ENCODE data around the gene MCC.

The MCC gene

DNA sequence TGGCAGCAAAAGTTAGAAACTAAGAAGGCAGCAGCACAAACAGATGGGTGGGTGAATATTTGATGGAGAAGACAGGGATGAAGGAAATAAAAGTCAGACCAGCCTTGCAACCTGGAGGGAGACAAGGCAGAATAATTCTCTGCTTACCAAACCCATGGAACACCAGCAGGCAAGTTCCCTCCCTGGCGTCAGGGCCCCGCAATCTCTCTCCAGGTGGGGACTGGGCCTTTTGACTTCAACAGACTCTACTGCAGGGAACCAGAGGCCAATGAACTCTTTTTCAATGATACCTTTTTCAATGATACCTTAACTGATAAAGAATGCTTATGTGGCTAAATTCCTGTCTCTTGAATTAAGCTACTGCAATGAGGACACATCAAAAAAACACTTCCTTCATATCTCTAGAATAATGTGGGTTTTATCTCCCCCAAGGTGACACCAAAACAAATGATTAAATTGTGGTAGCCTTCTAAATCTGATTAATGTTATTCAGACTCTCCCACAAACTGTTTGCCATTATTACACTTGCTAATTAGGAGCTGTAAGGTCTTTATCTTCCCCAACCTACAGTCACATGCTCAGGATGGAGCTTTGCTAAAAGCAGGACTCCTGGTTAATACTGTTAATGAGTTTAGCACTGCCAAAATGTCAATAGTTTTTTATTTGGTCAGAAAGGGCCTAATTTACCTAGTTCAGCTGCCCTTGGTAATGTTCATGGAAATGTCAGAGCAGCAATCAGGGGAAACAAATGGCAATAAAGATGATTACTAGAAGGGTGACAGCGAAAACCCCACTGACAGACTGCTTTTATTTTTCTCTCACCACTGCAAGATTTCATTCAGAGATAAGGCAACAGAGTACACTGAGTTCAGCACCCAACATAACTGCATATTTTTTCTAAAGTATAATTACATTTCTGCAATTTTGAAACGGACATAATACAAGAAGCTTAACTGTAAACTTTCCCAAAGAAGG is 218.9 kb downstream of the MCC start:
- no peak for DNase-seq (ENCODE audit: low spot score)

GRCh38 chr5:113268232-113268631 is 220.0 kb downstream of the MCC start:
- DNase-seq (ENCODE audit: low spot score): no peak

DNA sequence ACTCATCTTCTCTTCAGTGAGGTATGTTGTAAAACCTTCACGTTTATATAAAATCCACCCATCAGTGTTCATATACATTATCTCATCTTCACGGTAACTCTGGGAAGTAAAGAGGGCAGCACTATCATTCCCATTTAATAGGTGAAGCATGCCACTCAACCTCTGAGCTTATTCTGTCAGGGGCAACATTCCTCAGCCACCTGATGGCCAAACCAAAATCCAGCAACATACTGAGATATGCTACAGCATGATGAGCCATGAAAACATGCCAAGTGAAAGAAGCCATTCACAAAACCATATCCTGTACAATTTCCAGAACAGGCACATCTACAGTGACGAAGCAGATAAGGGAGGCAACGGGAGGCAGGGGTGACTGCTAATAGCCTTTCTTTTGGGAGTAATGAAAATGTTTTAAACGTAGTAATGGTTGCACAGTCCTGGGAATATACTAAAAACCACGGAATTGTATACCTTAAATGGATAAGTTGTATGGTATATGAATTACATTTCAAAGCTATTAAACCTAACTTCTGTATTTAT is 220.8 kb downstream of the MCC start:
- DNase-seq (ENCODE audit: low spot score): no peak

DNA sequence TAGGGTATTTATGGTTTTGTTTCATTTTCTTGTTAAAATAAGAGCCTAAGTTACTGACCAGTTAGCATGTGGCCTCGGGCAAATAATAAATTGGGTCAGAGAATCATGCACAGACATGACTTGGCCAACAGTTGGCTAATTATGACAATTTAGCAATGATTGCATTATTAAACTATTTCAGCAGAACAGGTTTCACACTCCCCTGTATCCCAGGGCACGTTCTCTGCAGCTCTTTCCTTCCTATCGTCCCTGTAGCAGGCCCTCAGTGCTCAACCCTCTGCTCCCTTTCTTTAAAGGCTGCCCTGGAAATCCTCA is 221.4 kb downstream of the MCC start:
- DNase-seq (ENCODE audit: low spot score): no peak

- DNase-seq (ENCODE audit: low spot score): no peak
Observed at GRCh38 chr5:113266227-113266912, 221.9 kb downstream of the MCC start.

- no peak for DNase-seq (ENCODE audit: low spot score)
Observed at GRCh38 chr5:113265190-113265589, 223.1 kb downstream of the MCC start.

GRCh38 chr5:113264046-113264445 is 224.2 kb downstream of the MCC start:
- no peak for DNase-seq (ENCODE audit: low spot score)

DNA sequence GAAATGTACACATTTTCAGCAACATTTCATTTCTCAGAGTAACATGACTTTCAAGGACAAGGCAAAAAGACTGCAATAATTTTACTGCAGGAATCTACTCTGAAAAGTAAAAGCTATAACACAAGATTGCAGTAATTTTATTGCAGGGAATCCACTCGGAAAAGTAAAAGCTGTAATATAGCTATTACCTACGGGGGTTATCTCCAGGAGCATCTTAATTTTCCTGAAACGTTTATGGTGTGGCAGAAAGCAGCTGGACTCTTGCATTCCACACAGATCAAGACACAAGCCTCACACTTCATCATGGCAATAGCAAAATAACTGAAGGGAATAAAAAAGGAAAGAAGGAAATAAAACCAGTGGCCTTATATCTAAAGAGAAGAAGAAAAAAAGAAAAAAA is 224.7 kb downstream of the MCC start:
- no peak for DNase-seq (ENCODE audit: low spot score)

- no peak for DNase-seq (ENCODE audit: low spot score)
Observed at GRCh38 chr5:113262674-113263073, 225.6 kb downstream of the MCC start.

- no peak for DNase-seq (ENCODE audit: low spot score)
Observed at GRCh38 chr5:113259034-113259433, 229.2 kb downstream of the MCC start.

- no peak for DNase-seq (ENCODE audit: low spot score)
Observed at GRCh38 chr5:113257545-113257944, 230.7 kb downstream of the MCC start.

GRCh38 chr5:113256671-113257452 is 231.4 kb downstream of the MCC start:
- no peak for DNase-seq (ENCODE audit: low spot score)

GRCh38 chr5:113255579-113256386 is 232.5 kb downstream of the MCC start:
- no peak for DNase-seq (ENCODE audit: low spot score)

GRCh38 chr5:113255105-113255504 is 233.1 kb downstream of the MCC start:
- DNase-seq (ENCODE audit: low spot score): no peak

- DNase-seq (ENCODE audit: low spot score): no peak
Observed at GRCh38 chr5:113253037-113253436, 235.2 kb downstream of the MCC start.

DNA sequence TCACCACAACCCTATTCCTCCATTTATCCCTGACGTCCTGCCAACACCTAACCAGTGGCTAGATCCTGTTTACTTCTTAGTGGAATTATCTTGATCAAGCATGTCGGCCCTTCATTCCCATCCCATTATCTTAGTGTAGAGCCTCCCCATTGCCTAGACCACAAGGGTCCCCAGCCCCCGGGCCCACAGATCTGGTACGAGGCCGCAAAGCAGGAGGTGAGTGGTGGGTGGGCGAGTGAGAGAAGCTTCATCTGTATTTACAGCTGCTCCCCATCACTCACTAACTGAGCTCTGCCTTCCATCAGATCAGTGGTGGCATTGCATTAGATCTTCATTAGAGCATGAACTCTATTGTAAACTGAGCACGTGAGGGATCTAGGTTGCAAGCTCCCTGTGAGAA is 236.2 kb downstream of the MCC start:
- DNase-seq (ENCODE audit: low spot score): no peak

- no peak for DNase-seq (ENCODE audit: low spot score)
Observed at GRCh38 chr5:113250341-113250953, 237.8 kb downstream of the MCC start.

DNA sequence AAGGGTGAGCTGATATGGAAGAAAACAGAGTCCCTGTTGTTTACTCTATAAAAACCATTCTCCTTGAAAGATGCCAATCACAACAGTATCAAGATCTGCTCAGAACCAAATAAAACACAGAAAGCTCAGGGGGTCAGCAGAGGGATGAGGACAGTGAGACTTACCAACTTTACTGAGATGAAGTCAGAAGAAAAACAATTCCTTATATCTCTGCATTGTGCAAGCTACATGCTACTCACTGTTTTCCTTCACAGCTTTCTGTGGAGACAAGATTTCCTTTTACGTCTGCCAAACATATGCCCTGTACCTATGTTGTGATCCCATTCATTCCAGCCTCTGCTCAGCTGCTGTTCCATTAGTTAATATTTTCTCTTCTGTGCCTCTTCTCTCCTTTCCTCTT is 239.0 kb downstream of the MCC start:
- DNase-seq (ENCODE audit: low spot score): no peak

GRCh38 chr5:113246361-113246870 is 241.8 kb downstream of the MCC start:
- no peak for DNase-seq (ENCODE audit: low spot score)

DNA sequence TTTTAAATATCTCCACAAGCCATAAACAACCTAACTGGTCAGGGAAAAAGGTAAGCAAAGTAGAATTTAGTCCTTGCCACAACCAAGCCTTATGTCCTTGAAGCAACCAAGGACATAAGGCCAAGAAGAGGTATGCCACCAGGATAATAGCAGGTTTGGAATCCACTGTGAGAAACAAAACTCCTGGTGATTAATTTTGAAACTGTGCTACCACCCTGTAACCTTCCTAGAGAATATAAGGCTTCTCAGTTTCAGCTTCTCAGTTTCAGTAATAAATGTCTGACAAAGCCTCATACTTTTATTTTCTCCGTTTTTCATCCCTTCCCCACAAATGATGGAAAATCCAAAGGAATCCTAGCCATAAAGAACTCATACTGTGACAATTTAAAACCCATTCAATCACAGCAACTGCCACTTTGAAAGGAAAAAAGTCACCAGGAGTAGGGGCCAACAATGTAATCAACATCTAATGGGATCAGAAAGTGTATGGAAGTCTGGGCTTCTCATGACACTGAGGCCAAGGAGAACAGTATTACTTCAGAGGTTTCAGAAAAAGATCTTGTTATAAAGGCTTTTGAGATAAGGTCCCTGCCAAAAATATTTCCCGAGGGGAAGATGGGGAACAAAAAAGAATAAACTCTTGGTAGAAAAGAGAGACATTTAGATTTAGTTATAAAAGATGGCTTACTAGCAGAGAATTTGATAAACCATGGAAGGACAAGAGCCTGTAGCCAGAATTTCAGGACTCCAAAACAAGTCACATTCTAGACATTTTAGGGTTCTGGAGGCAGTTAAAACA is 242.6 kb downstream of the MCC start:
- no peak for DNase-seq (ENCODE audit: low spot score)
